LNCaP clone FGC (cell line): ENCODE results near the gene ESYT2.

Experiments used
- DNase-seq: peaks from one replicate; pipeline ENCODE4 v3.0.0-alpha.2; 2011; ENCODE audit warnings: low read depth
- H3K4me3 ChIP-seq: 2 replicates; pipeline ENCODE4 v1.5.1; 2011; ENCODE audit warnings: mild to moderate bottlenecking, low read depth, low read length, control low read depth
- TF ChIP-seq, protein P1 (sequence below): IDR thresholded peaks from 2 replicates; pipeline ENCODE4 v1.5.1; 2012; ENCODE audit warnings: mild to moderate bottlenecking; ENCODE audit not compliant: control insufficient read depth, insufficient read depth; ENCODE audit errors: extremely low read depth

ESYT2 gene

DNA sequence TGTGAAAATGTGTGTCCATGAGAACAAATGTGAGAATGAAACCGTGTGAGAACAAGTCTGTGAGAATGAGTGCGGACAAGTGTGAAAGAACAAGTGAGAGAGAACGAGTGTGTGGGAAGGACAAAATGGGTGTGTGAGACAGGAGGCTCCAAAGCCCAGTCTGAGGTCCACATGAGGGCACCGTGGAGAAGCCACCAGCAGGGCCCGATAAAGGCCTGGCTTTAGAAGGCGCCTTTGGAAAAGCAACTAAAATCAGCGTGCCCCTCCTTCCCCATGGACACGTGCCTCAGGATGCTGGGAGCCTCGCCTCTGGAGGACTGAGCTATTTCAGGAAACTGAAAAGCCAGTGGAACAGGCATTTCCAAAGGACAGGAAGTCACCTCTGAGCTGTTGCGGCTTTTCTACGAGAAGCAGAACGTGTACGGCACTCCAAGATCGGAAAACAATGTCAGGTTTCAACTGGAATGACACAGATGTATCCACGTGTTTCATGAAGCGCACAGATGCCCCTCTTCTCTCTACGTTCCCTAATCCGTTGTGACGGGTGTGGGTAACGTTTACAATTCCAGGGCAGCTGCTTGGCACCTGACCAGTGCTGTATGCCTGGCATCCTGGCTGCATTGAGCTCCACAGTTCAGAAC, 46.4 kb downstream of the ESYT2 start:
- DNase-seq: no peak
- H3K4me3 ChIP-seq: no peak overlapping the region
- TF ChIP-seq, protein P1, sequence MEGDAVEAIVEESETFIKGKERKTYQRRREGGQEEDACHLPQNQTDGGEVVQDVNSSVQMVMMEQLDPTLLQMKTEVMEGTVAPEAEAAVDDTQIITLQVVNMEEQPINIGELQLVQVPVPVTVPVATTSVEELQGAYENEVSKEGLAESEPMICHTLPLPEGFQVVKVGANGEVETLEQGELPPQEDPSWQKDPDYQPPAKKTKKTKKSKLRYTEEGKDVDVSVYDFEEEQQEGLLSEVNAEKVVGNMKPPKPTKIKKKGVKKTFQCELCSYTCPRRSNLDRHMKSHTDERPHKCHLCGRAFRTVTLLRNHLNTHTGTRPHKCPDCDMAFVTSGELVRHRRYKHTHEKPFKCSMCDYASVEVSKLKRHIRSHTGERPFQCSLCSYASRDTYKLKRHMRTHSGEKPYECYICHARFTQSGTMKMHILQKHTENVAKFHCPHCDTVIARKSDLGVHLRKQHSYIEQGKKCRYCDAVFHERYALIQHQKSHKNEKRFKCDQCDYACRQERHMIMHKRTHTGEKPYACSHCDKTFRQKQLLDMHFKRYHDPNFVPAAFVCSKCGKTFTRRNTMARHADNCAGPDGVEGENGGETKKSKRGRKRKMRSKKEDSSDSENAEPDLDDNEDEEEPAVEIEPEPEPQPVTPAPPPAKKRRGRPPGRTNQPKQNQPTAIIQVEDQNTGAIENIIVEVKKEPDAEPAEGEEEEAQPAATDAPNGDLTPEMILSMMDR: no peak

DNA sequence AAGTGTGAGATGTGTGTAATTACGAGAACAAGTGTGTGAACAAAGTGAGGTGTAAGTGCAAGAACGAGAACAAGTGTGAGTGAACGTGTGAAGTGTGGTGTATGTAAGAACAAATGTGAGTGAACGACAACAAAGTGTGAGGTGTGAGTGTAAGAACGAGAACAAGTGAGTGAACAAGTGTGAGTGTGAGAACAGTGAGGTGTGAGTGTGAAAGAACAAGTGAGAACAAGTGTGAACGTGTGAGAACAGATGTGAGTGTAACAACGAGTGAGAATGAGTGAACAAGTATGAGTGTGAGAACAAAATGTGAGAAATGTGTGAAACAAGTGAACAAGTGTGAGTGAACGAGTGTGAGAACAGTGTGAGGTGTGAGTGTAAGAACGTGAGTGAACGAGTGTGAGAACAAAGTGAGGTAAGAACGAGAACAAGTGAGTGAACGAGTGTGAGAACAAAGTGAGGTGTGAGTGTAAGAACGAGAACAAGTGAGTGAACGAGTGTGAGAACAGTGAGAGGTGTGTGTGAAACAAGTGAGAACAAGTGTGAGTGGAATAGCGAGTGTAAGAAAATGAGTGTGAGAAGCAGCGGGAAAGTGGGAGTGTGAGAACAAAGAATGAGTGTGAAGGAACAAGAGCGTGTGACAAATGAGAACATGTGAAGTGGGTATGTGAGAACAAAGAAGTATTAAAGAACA, 47.2 kb downstream of the ESYT2 start:
- TF ChIP-seq, protein P1: no peak
- no peak for DNase-seq
- H3K4me3 ChIP-seq: no peak overlapping the region

DNA sequence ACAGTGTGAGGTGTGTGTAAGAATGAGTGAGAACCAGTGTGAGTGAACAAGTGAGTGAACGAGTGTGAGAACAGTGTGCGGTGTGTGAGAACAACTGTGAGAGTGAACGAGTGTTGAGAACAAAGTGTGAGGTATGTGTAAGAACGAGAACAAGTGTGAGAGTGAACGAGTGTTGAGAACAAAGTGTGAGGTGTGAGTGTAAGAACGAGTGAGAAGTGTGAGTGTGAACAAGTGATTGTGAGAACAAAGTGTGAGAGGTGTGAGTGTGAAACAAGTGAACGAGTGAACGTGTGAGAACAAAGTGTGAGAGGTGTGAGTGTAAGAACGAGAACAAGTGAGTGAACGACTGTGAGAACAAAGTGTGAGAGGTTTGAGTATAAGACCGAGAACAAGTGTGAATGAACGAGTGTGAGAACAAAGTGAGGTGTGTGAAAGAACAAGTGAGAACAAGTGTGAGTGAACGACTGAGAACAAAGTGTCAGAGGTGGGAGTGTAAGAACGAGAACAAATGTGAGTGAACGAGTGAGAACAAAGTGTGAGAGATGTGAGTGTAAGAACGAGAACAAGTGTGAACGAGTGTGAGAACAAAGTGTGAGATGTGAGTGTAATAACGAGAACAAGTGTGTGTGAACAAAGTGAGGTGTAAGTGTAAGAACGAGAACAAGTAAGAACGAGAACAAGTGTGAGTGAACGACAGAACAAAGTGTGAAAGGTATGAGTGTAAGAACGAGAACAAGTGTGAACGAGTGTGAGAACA, 47.9 kb downstream of the ESYT2 start:
- no peak overlapping the region for H3K4me3 ChIP-seq
- TF ChIP-seq, protein P1: no peak
- DNase-seq: no peak

DNA sequence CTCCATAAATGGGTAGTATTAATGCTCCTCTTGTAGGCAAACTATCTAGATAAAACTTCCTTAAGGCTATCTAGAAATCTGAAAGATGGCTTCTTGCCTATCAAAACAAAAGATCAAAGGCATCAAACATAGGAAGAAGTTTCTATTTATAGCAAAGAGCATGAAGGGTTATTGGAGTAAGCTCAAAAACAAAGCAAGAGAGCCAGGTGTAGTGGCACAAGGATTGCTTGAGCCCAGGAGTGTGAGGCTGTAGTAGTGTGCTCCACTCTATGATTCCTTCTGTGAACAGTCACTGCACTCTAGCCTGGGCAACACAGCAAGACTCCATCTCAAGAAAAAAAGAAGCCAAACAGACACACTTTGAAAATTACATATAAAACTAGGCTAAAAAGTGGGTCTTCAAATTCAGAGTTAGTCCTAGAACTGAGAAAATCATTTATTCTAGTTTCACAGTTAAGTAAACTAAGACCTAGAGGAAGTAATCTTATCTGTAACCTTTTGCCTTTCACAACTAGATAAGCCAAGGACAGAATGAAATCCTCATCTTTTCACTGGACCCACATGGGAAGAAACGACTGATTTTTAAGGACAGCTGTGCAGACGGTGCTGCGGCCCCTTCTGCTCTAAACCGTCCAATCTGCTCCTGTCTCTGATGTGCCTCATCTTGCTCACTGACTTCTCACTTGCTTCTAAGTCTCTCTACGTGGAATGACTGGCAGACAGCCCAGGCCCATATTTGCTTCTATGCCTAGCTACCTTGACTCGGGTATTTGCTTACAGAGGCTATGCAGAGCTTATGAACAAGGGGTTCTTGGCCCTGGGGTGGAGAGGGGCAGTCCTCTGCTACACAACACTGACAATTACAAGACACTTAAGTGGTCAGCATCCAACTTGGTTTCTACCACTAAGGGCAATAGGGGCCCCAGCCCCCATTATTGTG, 50.0 kb downstream of the ESYT2 start:
- peak; percentile 78 for DNase-seq
- no peak overlapping the region for H3K4me3 ChIP-seq
- TF ChIP-seq, protein P1: no peak

DNA sequence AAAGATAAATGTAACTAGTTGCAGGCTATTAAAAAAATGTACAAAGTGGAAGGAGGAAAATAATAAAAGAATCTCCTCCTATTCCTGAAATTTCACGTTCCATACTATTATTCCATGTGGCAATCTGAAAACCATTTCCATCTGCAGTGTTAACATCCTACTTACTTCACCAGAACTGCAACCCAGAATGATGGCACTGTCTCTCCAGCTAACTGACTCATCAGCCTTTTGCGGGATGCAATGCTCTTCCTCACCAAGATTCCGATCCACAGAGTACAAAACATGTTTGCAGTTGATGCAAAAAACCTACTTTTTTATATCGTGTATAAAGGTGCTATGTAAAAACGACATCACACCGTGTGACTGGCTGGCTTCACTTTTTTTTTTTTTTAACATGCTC, 50.8 kb downstream of the ESYT2 start:
- no peak overlapping the region for H3K4me3 ChIP-seq
- no peak for DNase-seq
- TF ChIP-seq, protein P1: no peak

DNA sequence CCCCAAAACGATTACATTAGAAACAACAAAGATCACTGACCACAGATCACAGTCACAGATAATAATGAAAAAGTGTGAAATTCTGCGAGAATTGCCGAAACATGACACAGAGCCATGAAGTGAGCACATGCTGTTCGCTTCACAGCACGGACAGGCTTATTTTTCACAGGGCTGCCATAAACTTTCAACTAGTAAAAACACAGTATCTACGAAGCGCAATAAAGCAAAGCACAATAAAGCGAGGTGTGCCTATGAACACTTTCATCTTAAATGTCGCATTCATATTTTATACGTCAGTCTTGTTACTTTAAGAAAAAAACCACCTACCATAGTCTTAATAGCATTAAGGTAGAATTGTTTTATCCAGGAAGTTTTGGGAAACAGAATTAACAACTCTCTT, 51.5 kb downstream of the ESYT2 start:
- TF ChIP-seq, protein P1: no peak
- DNase-seq: no peak
- H3K4me3 ChIP-seq: no peak overlapping the region
